ENCODE data around the gene NRXN3. TPM values are rescaled to one million over a fixed set of nuclear protein-coding genes. Genes with fewer than 3 reads are reported as not detected.

NRXN3 gene
- total RNA-seq, 1 experiment from 2014 or later = 1.1 TPM

DNA sequence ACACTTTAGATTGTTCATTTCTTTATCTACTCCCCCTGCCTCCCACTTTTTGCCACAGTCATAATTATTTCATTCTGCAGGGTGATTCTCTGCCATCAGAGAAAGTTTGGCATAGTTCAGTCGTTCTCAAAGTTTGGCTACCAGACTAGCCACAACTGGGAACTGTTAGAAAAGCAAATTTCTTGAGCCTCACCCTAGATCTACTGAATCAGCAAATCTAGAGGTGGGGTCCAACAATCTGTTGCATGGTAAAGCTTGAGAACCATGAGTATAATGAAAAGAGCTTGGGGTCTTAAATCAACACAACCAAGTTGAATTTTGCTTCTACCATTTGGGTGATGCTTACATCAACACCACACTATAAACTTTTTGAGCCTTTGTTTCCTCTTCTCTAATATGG lies 172.7 kb downstream of the NRXN3 start:
- Histone ChIP-seq H3F3A (ENCODE audit: low read length, unreplicated experiment) (no peaks in the 10 kb centered on the region), H4K20me1 (ENCODE audit: low read length) (no peaks in the 10 kb centered on the region), H3K79me2 (ENCODE audit: low read length) (no peaks in the 10 kb centered on the region), H2AFZ (ENCODE audit: low read length) (no peak overlapping the region), H3K9me2 (replicated peaks; ENCODE audit: low read length) (no peaks in the 10 kb centered on the region), H3K9me3 (ENCODE audit: low read length) (no peaks in the 10 kb centered on the region), H3K27ac (ENCODE audit: low read length) (no peak overlapping the region), H3K36me3 (ENCODE audit: low read depth, low read length) (no peaks in the 10 kb centered on the region), H3K4me1 (ENCODE audit: insufficient read depth, low read length) (no peaks in the 10 kb centered on the region), H3K4me2 (ENCODE audit: low read length) (no peak overlapping the region), H3K27me3 (ENCODE audit: low read length) (no peaks in the 10 kb centered on the region), H3K4me3 (ENCODE audit: low read length) (no peak overlapping the region), H3K9ac (ENCODE audit: low read length) (no peak overlapping the region)
- BruUV-seq (replicated peaks) = no TSS peak
- intact Hi-C loops (cut with micrococcal nuclease) = no loop called here
- ChIA-PET POLR2A (ENCODE audit: unreplicated experiment) (no interaction called here), CTCF (no interaction called here)
- TF ChIP-seq EZH2 (IDR thresholded peaks at IDR 0.05; ENCODE audit: low read length, unreplicated experiment) = no peak
- TF ChIP-seq, protein P1, sequence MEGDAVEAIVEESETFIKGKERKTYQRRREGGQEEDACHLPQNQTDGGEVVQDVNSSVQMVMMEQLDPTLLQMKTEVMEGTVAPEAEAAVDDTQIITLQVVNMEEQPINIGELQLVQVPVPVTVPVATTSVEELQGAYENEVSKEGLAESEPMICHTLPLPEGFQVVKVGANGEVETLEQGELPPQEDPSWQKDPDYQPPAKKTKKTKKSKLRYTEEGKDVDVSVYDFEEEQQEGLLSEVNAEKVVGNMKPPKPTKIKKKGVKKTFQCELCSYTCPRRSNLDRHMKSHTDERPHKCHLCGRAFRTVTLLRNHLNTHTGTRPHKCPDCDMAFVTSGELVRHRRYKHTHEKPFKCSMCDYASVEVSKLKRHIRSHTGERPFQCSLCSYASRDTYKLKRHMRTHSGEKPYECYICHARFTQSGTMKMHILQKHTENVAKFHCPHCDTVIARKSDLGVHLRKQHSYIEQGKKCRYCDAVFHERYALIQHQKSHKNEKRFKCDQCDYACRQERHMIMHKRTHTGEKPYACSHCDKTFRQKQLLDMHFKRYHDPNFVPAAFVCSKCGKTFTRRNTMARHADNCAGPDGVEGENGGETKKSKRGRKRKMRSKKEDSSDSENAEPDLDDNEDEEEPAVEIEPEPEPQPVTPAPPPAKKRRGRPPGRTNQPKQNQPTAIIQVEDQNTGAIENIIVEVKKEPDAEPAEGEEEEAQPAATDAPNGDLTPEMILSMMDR (conservative IDR thresholded peaks at IDR 0.05; ENCODE audit: low read depth, low read length) = no peak
- no peak for TF ChIP-seq EZH2phosphoT487 (IDR thresholded peaks at IDR 0.05; ENCODE audit: borderline replicate concordance, low read length)
- DNase-seq = no peak
- no peak for ATAC-seq

DNA sequence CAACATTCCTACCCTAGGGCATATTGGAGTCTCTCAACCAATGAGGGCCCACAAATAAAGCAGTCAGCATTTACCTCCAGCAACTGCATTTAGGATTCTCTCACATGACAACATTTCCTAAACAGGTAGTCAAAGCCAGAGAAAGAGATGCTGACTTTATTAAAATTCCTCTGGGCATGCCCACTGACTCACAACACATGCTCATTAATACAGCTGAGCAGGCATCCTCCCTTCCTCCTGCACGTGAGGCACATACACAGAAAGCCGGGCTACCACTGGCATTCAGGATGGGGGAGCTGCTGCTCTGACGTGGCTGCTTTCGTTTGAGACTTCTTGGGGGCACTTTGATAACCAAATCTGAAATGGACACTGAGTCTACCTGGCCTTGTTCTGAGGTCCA lies 174.1 kb downstream of the NRXN3 start:
- H3F3A ChIP-seq (ENCODE audit: low read length, unreplicated experiment) = no peaks in the 10 kb centered on the region
- no peaks in the 10 kb centered on the region for H3K79me2 ChIP-seq (ENCODE audit: low read length)
- no peak overlapping the region for H3K27ac ChIP-seq (ENCODE audit: low read length)
- H4K20me1 ChIP-seq (ENCODE audit: low read length) = no peaks in the 10 kb centered on the region
- H3K4me1 ChIP-seq (ENCODE audit: insufficient read depth, low read length) = no peaks in the 10 kb centered on the region
- no peak overlapping the region for H3K4me2 ChIP-seq (ENCODE audit: low read length)
- ChIA-PET CTCF (no interaction called here), POLR2A (ENCODE audit: unreplicated experiment) (no interaction called here)
- BruUV-seq (replicated peaks) = no TSS peak
- H3K4me3 ChIP-seq (ENCODE audit: low read length) = no peak overlapping the region
- H3K9ac ChIP-seq (ENCODE audit: low read length) = no peak overlapping the region
- TF ChIP-seq, protein P1 (conservative IDR thresholded peaks at IDR 0.05; ENCODE audit: low read depth, low read length) = no peak
- TF ChIP-seq EZH2phosphoT487 (IDR thresholded peaks at IDR 0.05; ENCODE audit: borderline replicate concordance, low read length) (no peak), EZH2 (IDR thresholded peaks at IDR 0.05; ENCODE audit: low read length, unreplicated experiment) (no peak)
- no peaks in the 10 kb centered on the region for H3K9me3 ChIP-seq (ENCODE audit: low read length)
- no peaks in the 10 kb centered on the region for H3K36me3 ChIP-seq (ENCODE audit: low read depth, low read length)
- ATAC-seq (no peak), DNase-seq (no peak)
- intact Hi-C loops (cut with micrococcal nuclease) = no loop called here
- H3K27me3 ChIP-seq (ENCODE audit: low read length) = no peaks in the 10 kb centered on the region
- no peak overlapping the region for H2AFZ ChIP-seq (ENCODE audit: low read length)
- no peaks in the 10 kb centered on the region for H3K9me2 ChIP-seq (replicated peaks; ENCODE audit: low read length)

DNA sequence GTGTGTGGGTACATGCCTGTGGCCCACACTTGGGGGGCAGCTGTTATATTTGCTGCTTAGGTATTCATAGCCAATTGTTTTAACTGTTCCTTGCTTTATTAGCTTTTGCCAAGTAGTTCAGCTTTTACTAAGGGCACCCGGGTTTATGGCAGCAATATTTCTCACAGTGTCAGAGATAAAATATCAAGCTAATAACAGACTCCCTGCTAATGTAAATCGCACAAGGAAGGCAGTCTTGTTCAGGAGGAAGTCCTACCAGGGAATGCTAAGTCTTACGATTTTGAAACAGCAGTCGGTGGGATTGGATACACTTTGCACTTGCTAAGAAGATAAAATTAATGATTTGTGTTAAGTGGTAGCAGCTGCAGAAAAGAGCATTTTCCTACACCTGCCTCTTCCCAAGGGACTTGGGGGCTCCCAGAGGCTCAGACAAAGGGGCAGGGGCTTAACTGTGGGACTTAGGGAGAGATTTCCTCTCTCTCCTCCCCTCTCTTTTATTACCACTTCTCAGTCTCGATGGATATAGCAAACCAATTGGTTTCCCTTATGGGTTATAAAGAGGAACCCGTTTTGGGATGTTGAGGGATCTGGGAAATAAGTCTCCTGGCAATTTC lies 175.1 kb downstream of the NRXN3 start:
- BruUV-seq (replicated peaks) = no TSS peak
- Histone ChIP-seq H3K4me2 (ENCODE audit: low read length) (no peak overlapping the region), H3K27me3 (ENCODE audit: low read length) (no peaks in the 10 kb centered on the region), H3K36me3 (ENCODE audit: low read depth, low read length) (no peaks in the 10 kb centered on the region), H3K9me2 (replicated peaks; ENCODE audit: low read length) (no peaks in the 10 kb centered on the region), H4K20me1 (ENCODE audit: low read length) (no peaks in the 10 kb centered on the region), H3K79me2 (ENCODE audit: low read length) (no peaks in the 10 kb centered on the region), H3F3A (ENCODE audit: low read length, unreplicated experiment) (no peaks in the 10 kb centered on the region), H3K27ac (ENCODE audit: low read length) (no peak overlapping the region), H3K4me1 (ENCODE audit: insufficient read depth, low read length) (no peaks in the 10 kb centered on the region), H3K9ac (ENCODE audit: low read length) (no peak overlapping the region), H2AFZ (ENCODE audit: low read length) (no peak overlapping the region), H3K4me3 (ENCODE audit: low read length) (no peak overlapping the region), H3K9me3 (ENCODE audit: low read length) (no peaks in the 10 kb centered on the region)
- ATAC-seq = no peak
- TF ChIP-seq EZH2 (IDR thresholded peaks at IDR 0.05; ENCODE audit: low read length, unreplicated experiment) (no peak), EZH2phosphoT487 (IDR thresholded peaks at IDR 0.05; ENCODE audit: borderline replicate concordance, low read length) (no peak)
- TF ChIP-seq, protein P1 (conservative IDR thresholded peaks at IDR 0.05; ENCODE audit: low read depth, low read length) = no peak
- POLR2A ChIA-PET (ENCODE audit: unreplicated experiment) = no interaction called here
- DNase-seq = no peak
- CTCF ChIA-PET = no interaction called here
- intact Hi-C loops (cut with micrococcal nuclease) = no loop called here
